A549 (cell line): Measurements from ENCODE around the gene JAGN1. TPM values are rescaled to one million over a fixed set of nuclear protein-coding genes. Genes with fewer than 3 reads are reported as not detected.

Experiments used
- ATAC-seq, 2 experiments: fragments of 200-7000 bp in 1 of 2; fragments of >200 bp in 1 of 2; cut with Nextera tagmentation in 1 of 2; cut with Tn5 transposase in 1 of 2; 3 replicates each; pipeline versions ENCODE4 v1.8.0 to v1.9.1; 2018 to 2020; ENCODE audit warnings: mild to moderate bottlenecking in 1 of 2, moderate library complexity in 1 of 2
- CTCF ChIA-PET: fragments of 300-600 bp; sonication (Branson Sonifier 250); formaldehyde crosslinking; extraction: SDS; loops from one replicate; lab custom pipeline; 2021; ENCODE audit warnings: antibody characterized with exemption, inconsistent platforms; lab: Yijun Ruan, JAX
- POLR2A ChIA-PET: fragments of 350-600 bp; formaldehyde crosslinking; extraction: SDS; loops from one replicate; lab custom pipeline; 2021; ENCODE audit warnings: antibody characterized with exemption, inconsistent platforms; lab: Yijun Ruan, JAX
- DNase-seq, 2 experiments: peaks; one replicate each; pipeline versions ENCODE4 v3.0.0 to v3.0.0-alpha.2; 2011 to 2016; ENCODE audit warnings: low read depth in 1 of 2, low spot score in 1 of 2
- FAIRE-seq: peaks from 2 replicates; lab custom pipeline; 2011; peaks lifted over from hg19 to GRCh38; lab: Jason Lieb, UNC
- H3K27ac ChIP-seq, 2 experiments: fragments of >200 bp; sonication (Bioruptor Twin); formaldehyde crosslinking; 3 replicates each; pipeline ENCODE4 v1.5.1; 2016 to 2017
- H3K4me1 ChIP-seq: fragments of >200 bp; sonication (Bioruptor Twin); formaldehyde crosslinking; 3 replicates; pipeline ENCODE4 v1.6.1; 2016
- H3K4me2 ChIP-seq: fragments of >200 bp; sonication (Bioruptor Twin); formaldehyde crosslinking; 3 replicates; pipeline ENCODE4 v1.6.1; 2016
- H3K4me3 ChIP-seq: fragments of >200 bp; sonication (Bioruptor Twin); formaldehyde crosslinking; 3 replicates; pipeline ENCODE4 v1.5.1; 2016
- H3K9me3 ChIP-seq: fragments of >200 bp; sonication (Bioruptor Twin); formaldehyde crosslinking; 3 replicates; pipeline ENCODE4 v1.6.1; 2016
- BCL3 ChIP-seq: fragments of >200 bp; sonication (Bioruptor Twin); formaldehyde crosslinking; IDR thresholded peaks from 3 replicates; pipeline ENCODE4 v1.6.1; 2016
- BHLHE40 ChIP-seq: IDR thresholded peaks from 2 replicates; pipeline ENCODE4 v1.6.1; 2012; ENCODE audit warnings: low read depth, low read length, inconsistent platforms
- CBX2 ChIP-seq: fragments of 200-600 bp; sonication (generic); IDR thresholded peaks from 2 replicates; pipeline ENCODE4 v1.6.1; 2016; ENCODE audit warnings: low read depth, mild to moderate bottlenecking, borderline replicate concordance
- CBX8 ChIP-seq: fragments of 200-600 bp; sonication (generic); IDR thresholded peaks from 2 replicates; pipeline ENCODE4 v1.6.1; 2016
- CHD2 ChIP-seq: fragments of 150-350 bp; IDR thresholded peaks from 2 replicates; pipeline ENCODE4 v1.6.1; 2014; ENCODE audit warnings: low read length; ENCODE audit not compliant: partially characterized antibody
- CHD4 ChIP-seq: fragments of 200-600 bp; sonication (generic); IDR thresholded peaks from 2 replicates; pipeline ENCODE4 v1.6.1; 2016; ENCODE audit warnings: antibody characterized with exemption, mild to moderate bottlenecking, borderline replicate concordance
- CTCF ChIP-seq: fragments of >200 bp; sonication (Bioruptor Twin); formaldehyde crosslinking; IDR thresholded peaks from 3 replicates; pipeline ENCODE4 v1.5.1; 2016
- EHF ChIP-seq: fragments of 250-450 bp; sonication (Bioruptor Pico); IDR thresholded peaks from 2 replicates; pipeline ENCODE4 v1.5.0; 2020; ENCODE audit warnings: mild to moderate bottlenecking
- ESRRA ChIP-seq: fragments of 150-350 bp; IDR thresholded peaks from 2 replicates; pipeline ENCODE4 v1.6.1; 2014; ENCODE audit warnings: mild to moderate bottlenecking, low read length, borderline replicate concordance
- FOSB ChIP-seq: fragments of 250-450 bp; sonication (Bioruptor Pico); IDR thresholded peaks from 2 replicates; pipeline ENCODE4 v1.5.0; 2020; ENCODE audit warnings: mild to moderate bottlenecking, moderate library complexity
- FOSL2 ChIP-seq, 2 experiments: fragments of 450-650 bp in 1 of 2; fragments of >200 bp in 1 of 2; sonication (Bioruptor Twin) in 1 of 2; formaldehyde crosslinking; IDR thresholded peaks; 2 replicates each; pipeline versions ENCODE4 v1.5.0 to v1.6.1; 2016 to 2020; ENCODE audit warnings: mild to moderate bottlenecking in 1 of 2, moderate library complexity in 1 of 2
- FOXS1 ChIP-seq: fragments of 250-450 bp; sonication (Bioruptor Pico); IDR thresholded peaks from 2 replicates; pipeline ENCODE4 v1.5.0; 2020; ENCODE audit warnings: mild to moderate bottlenecking, moderate library complexity
- HES2 ChIP-seq: fragments of >200 bp; sonication (Bioruptor Twin); formaldehyde crosslinking; IDR thresholded peaks from 2 replicates; pipeline ENCODE4 v1.6.1; 2016
- HEYL ChIP-seq: fragments of 250-450 bp; sonication (Bioruptor Pico); IDR thresholded peaks from 2 replicates; pipeline ENCODE4 v1.8.0; 2021; ENCODE audit warnings: mild to moderate bottlenecking, moderate library complexity
- HOXA7 ChIP-seq: fragments of 250-450 bp; sonication (Bioruptor Pico); IDR thresholded peaks from 2 replicates; pipeline ENCODE4 v1.5.0; 2020; ENCODE audit warnings: mild to moderate bottlenecking, moderate library complexity
- JUN ChIP-seq, 2 experiments: fragments of >200 bp; sonication (Bioruptor Twin); formaldehyde crosslinking; IDR thresholded peaks; 2 replicates in 1 of 2; 3 replicates in 1 of 2; pipeline ENCODE4 v1.6.1; 2016 to 2017
- KDM1A ChIP-seq: fragments of 200-600 bp; sonication (generic); IDR thresholded peaks from 2 replicates; pipeline ENCODE4 v1.6.1; 2016; ENCODE audit warnings: low read depth, mild to moderate bottlenecking
- KDM5A ChIP-seq: fragments of 200-600 bp; sonication (generic); IDR thresholded peaks from 2 replicates; pipeline ENCODE4 v1.6.1; 2016; ENCODE audit warnings: antibody characterized with exemption, mild to moderate bottlenecking
- MAFK ChIP-seq: fragments of 450-650 bp; IDR thresholded peaks from 2 replicates; pipeline ENCODE4 v1.6.1; 2014; ENCODE audit not compliant: partially characterized antibody
- MYC ChIP-seq: IDR thresholded peaks from 2 replicates; pipeline ENCODE4 v1.6.1; 2012; ENCODE audit warnings: mild to moderate bottlenecking, inconsistent platforms, low read length, improper control_type of control experiment, borderline replicate concordance
- NFE2L2 ChIP-seq: fragments of 150-350 bp; conservative IDR thresholded peaks from 2 replicates; pipeline ENCODE4 v1.6.1; 2014; ENCODE audit warnings: low read length
- NPAS2 ChIP-seq: fragments of 250-450 bp; sonication (Bioruptor Pico); IDR thresholded peaks from 2 replicates; pipeline ENCODE4 v1.8.0; 2022; ENCODE audit warnings: mild to moderate bottlenecking, moderate library complexity, borderline replicate concordance
- NR3C1 ChIP-seq: fragments of >200 bp; sonication (Bioruptor Twin); formaldehyde crosslinking; IDR thresholded peaks from 3 replicates; pipeline ENCODE4 v1.6.1; 2017
- RAD21 ChIP-seq, 2 experiments: fragments of >200 bp in 1 of 2; sonication (Bioruptor Twin) in 1 of 2; formaldehyde crosslinking in 1 of 2; IDR thresholded peaks in 1 of 2; conservative IDR thresholded peaks in 1 of 2; 2 replicates in 1 of 2; 3 replicates in 1 of 2; pipeline ENCODE4 v1.6.1; 2012 to 2018; ENCODE audit warnings: inconsistent platforms in 1 of 2
- RNF2 ChIP-seq: fragments of 200-600 bp; sonication (generic); IDR thresholded peaks from 2 replicates; pipeline ENCODE4 v1.6.1; 2016; ENCODE audit warnings: low read depth, mild to moderate bottlenecking, antibody characterized with exemption, moderate library complexity, borderline replicate concordance
- SREBF2 ChIP-seq: fragments of 450-650 bp; IDR thresholded peaks from 2 replicates; pipeline ENCODE4 v1.6.1; 2014; ENCODE audit warnings: mild to moderate bottlenecking, moderate library complexity
- TFCP2L1 ChIP-seq: fragments of 250-450 bp; sonication (Bioruptor Pico); IDR thresholded peaks from 2 replicates; pipeline ENCODE4 v1.5.0; 2021; ENCODE audit warnings: mild to moderate bottlenecking
- USF2 ChIP-seq: fragments of 450-650 bp; IDR thresholded peaks from 2 replicates; pipeline ENCODE4 v1.6.1; 2014; ENCODE audit warnings: antibody characterized with exemption
- ZNF302 ChIP-seq: fragments of 250-450 bp; sonication (Bioruptor Pico); IDR thresholded peaks from 2 replicates; pipeline ENCODE4 v1.9.0; 2021; ENCODE audit warnings: inconsistent platforms, mild to moderate bottlenecking, moderate library complexity
- WGBS: methylation state at CpG from one replicate; pipeline ENCODE4 v1.1.6; 2017; ENCODE audit errors: missing lambda C conversion rate; 5-methylcytosine and 5-hydroxymethylcytosine counted together
- polyA minus RNA-seq: library from RNA; depleted of rRNA, polyadenylated mRNA; stranded (reverse); fragments of >200 nt; gene quantifications from 2 replicates; pipeline ENCODE4 v1.2.3, GENCODE V29; 2011; rRNA and poly(A)+ RNA removed
- polyA plus RNA-seq, 4 experiments: library from polyadenylated mRNA; depleted of rRNA in 3 of 4; stranded (reverse); fragments of >200 nt; fragmentation: RNase III in 1 of 4; extraction: RNeasy Plus Mini Kit Qiagen cat#74134 plus additional on column Dnase treatment in 1 of 4; gene quantifications; 2 replicates in 3 of 4; 3 replicates in 1 of 4; pipeline ENCODE4 v1.2.3, GENCODE V29; 2011 to 2017
- TF ChIP-seq, protein P1 (sequence below): IDR thresholded peaks from 2 replicates; pipeline ENCODE4 v1.6.1; 2012; ENCODE audit warnings: low read depth, borderline replicate concordance
- TF ChIP-seq, protein P2 (sequence below): IDR thresholded peaks from 2 replicates; pipeline ENCODE4 v1.6.1; 2012
- TF ChIP-seq, protein P3 (sequence below): fragments of 250-450 bp; sonication (Bioruptor Pico); IDR thresholded peaks from 2 replicates; pipeline ENCODE4 v1.5.0; 2021; ENCODE audit warnings: mild to moderate bottlenecking, moderate library complexity, borderline replicate concordance

JAGN1 gene
- polyA plus RNA-seq (2011; rRNA removed) (63.2 and 79.3 TPM in 2 replicates), polyA plus RNA-seq (2017; fragmentation: RNase III; extraction: RNeasy Plus Mini Kit Qiagen cat#74134 plus additional on column Dnase treatment) (48.6 to 53.7 TPM (median 49.6 TPM) in 3 replicates), polyA minus RNA-seq (51.1 and 62.9 TPM in 2 replicates)
- 54.9 and 75.5 TPM in 2 replicates for polyA plus RNA-seq (2012; cell fraction: cytosol; rRNA removed)
- 28.0 and 40.6 TPM in 2 replicates for polyA plus RNA-seq (2012; cell fraction: nucleus; rRNA removed)

GRCh38 chr3:9890249-9891071, at the start of gene JAGN1:
TSS of gene JAGN1 (plus strand) at chr3:9890610. CDS start at chr3:9890723, 113 bp downstream.
- Histone ChIP-seq H3K4me1 (peaks cover 46% of the 10 kb centered on the region), H3K4me2 (peak within 1 kb of the TSS; percentile 79), H3K9me3 (no peaks in the 10 kb centered on the region), H3K27ac (peak within 1 kb of the TSS; percentile 94 to 98), H3K4me3 (peak within 1 kb of the TSS; percentile 81)
- CTCF ChIA-PET: interaction anchor here (1.2 to 3.6 kb wide), 10 partner anchors 11 to 63 kb away, joined by 3 to 20 read pairs (median 5); partner anchors contain the start of genes IL17RC and IL17RE
- POLR2A ChIA-PET: interaction anchor here (0.6 to 2.3 kb wide), 8 partner anchors 9 to 926 kb away, joined by 3 to 21 read pairs (median 4); partner anchors contain the start of genes CIDEC, CRELD1 and RPUSD3
- peak; percentile 78 to 89 for ATAC-seq
- peak; percentile 87 to 93 for DNase-seq
- no peak for FAIRE-seq
- 1% methylated on average over 32 of the region's 62 CpGs for WGBS
- TF ChIP-seq HEYL (CRISPR knock-in tag) (no peak), CTCF (no peak), FOSL2 (IDR thresholded peaks at IDR 0.05) (no peak), FOSL2 (CRISPR knock-in tag; IDR thresholded peaks at IDR 0.05) (no peak), ESRRA (no peak), HES2 (no peak), FOSB (CRISPR knock-in tag) (no peak), KDM5A (no peak), SREBF2 (no peak), CHD4 (peak; percentile 94), RNF2 (no peak), RAD21 (conservative IDR thresholded peaks at IDR 0.05 in 1 of 2, IDR thresholded peaks at IDR 0.05 in 1 of 2) (peak in 1 of 2 experiments; percentile 12; a peak in 1 of 5 replicates), CHD2 (no peak), EHF (CRISPR knock-in tag) (no peak), TFCP2L1 (CRISPR knock-in tag) (0 out of 2 replicates have a peak, but pooled peaks have one; percentile 77), ZNF302 (no peak), USF2 (no peak), NR3C1 (no peak), FOXS1 (CRISPR knock-in tag) (no peak), CBX8 (no peak), JUN (IDR thresholded peaks at IDR 0.05) (peak in 1 of 2 experiments; percentile 96; a peak in 3 of 5 replicates), CBX2 (no peak), BHLHE40 (no peak), NFE2L2 (no peak), KDM1A (peak; percentile 57; the same call in 1 of the 2 replicates), BCL3 (peak; percentile 55; the same call in 2 of the 3 replicates), MAFK (no peak), MYC (0 out of 2 replicates have a peak, but pooled peaks have one; percentile 60), NPAS2 (CRISPR knock-in tag) (no peak), HOXA7 (CRISPR knock-in tag) (no peak)
- TF ChIP-seq, protein P1, sequence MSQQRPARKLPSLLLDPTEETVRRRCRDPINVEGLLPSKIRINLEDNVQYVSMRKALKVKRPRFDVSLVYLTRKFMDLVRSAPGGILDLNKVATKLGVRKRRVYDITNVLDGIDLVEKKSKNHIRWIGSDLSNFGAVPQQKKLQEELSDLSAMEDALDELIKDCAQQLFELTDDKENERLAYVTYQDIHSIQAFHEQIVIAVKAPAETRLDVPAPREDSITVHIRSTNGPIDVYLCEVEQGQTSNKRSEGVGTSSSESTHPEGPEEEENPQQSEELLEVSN: peak; percentile 47; the same call in 1 of the 2 replicates
- TF ChIP-seq, protein P2, sequence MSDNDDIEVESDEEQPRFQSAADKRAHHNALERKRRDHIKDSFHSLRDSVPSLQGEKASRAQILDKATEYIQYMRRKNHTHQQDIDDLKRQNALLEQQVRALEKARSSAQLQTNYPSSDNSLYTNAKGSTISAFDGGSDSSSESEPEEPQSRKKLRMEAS: peak; percentile 87
- TF ChIP-seq, protein P3, sequence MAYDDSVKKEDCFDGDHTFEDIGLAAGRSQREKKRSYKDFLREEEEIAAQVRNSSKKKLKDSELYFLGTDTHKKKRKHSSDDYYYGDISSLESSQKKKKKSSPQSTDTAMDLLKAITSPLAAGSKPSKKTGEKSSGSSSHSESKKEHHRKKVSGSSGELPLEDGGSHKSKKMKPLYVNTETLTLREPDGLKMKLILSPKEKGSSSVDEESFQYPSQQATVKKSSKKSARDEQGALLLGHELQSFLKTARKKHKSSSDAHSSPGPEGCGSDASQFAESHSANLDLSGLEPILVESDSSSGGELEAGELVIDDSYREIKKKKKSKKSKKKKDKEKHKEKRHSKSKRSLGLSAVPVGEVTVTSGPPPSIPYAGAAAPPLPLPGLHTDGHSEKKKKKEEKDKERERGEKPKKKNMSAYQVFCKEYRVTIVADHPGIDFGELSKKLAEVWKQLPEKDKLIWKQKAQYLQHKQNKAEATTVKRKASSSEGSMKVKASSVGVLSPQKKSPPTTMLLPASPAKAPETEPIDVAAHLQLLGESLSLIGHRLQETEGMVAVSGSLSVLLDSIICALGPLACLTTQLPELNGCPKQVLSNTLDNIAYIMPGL: peak; percentile 89; the same call in 1 of the 2 replicates
